DMS53 treated with DMSO at 0.1 percent for 48 hours (cell line): ENCODE measurements around the gene VPS45.
"Not testable (repeated sequence)": the region's sequence is repeated elsewhere in the genome, so short reads cannot be mapped to it uniquely, and the experiment has no call there.

Source experiments
- DNase-seq: peaks from one replicate; lab custom pipeline; 2025; ENCODE audit not compliant: unreplicated experiment; lab: John Stamatoyannopoulos, UW

The VPS45 gene, protein sequence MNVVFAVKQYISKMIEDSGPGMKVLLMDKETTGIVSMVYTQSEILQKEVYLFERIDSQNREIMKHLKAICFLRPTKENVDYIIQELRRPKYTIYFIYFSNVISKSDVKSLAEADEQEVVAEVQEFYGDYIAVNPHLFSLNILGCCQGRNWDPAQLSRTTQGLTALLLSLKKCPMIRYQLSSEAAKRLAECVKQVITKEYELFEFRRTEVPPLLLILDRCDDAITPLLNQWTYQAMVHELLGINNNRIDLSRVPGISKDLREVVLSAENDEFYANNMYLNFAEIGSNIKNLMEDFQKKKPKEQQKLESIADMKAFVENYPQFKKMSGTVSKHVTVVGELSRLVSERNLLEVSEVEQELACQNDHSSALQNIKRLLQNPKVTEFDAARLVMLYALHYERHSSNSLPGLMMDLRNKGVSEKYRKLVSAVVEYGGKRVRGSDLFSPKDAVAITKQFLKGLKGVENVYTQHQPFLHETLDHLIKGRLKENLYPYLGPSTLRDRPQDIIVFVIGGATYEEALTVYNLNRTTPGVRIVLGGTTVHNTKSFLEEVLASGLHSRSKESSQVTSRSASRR

GRCh38 chr1:150067184-150068108, at the start of gene VPS45:
TSS of gene VPS45 (plus strand) at chr1:150067776. CDS start at chr1:150067858, 82 bp downstream.
- peak; percentile 83 for DNase-seq

- no peak for DNase-seq
Measured at GRCh38 chr1:150018165-150018564, 49.4 kb upstream of the VPS45 start.

- no peak for DNase-seq
Measured at GRCh38 chr1:150020711-150021110, 46.9 kb upstream of the VPS45 start.

- peak; percentile 38 for DNase-seq
Measured at GRCh38 chr1:150021191-150021694, 46.3 kb upstream of the VPS45 start.

GRCh38 chr1:150022357-150022756, 45.2 kb upstream of the VPS45 start:
- no peak for DNase-seq

- no peak for DNase-seq
Measured at GRCh38 chr1:150024156-150024555, 43.4 kb upstream of the VPS45 start.

- DNase-seq = no peak
Measured at GRCh38 chr1:150028322-150028721, 39.3 kb upstream of the VPS45 start.

GRCh38 chr1:150034336-150034735, 33.2 kb upstream of the VPS45 start:
- no peak for DNase-seq

DNA sequence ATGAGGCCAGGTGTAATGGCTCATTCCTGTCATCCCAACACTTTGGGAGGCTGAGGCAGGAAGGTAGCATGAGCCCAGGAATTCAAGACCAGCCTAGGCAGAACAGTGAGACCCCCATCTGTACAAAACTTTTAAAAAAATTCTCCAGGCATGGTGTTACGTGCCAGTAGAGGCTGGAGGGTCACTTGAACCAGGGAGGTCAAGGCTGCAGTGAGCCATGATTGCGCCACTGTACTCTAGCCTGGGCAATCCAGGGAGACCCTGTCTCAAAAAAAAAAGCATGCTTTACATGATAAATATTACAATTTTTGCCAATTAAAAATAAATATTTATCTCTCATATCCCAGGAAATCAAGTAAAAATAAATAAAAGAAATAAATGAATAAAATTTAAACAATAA, 17.6 kb upstream of the VPS45 start:
- no peak for DNase-seq

- no peak for DNase-seq
Measured at GRCh38 chr1:150051089-150051373, 16.5 kb upstream of the VPS45 start.

- DNase-seq = not testable (repeated sequence)
Measured at GRCh38 chr1:150051905-150052412, 15.6 kb upstream of the VPS45 start.

- DNase-seq = no peak
Measured at GRCh38 chr1:150053926-150054325, 13.7 kb upstream of the VPS45 start.

DNA sequence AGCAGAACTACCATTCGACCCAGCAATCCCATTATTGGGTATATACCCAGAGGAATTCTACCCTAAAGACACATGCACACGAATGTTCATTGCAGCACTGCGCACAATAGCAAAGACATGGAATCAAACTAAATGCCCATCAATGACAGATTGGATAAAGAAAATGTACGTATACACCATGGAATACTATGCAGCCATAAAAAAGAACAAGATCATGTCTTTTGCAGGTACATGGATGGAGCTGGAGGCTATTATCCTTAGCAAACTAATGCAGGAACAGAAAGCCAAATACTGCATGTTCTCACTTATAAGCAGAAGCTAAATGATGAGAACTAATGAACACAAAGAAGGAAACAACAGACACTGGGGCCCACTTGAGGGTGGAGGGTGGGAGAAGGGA, 12.1 kb upstream of the VPS45 start:
- DNase-seq = not testable (repeated sequence)

- DNase-seq = no peak
Measured at GRCh38 chr1:150056407-150056806, 11.2 kb upstream of the VPS45 start.

DNA sequence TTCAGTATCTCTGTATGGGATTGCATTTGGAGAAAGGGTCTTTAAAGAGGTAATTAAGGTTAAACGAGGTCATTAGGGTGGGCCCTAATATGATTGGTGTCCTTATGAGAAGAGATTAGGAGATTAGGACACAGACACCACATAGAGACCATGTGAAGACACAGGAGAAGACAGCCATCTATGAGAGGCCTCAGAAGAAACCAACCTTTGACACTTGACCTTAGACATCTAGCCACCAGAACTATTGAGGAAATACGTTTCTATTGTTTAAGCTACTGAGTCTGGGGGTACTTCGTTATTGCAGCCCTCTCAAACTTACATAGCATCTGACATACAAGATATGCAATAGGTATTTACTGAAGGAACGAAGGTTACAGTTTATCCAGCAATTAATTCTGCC, 7.3 kb upstream of the VPS45 start:
- no peak for DNase-seq

GRCh38 chr1:150061632-150062101, 5.9 kb upstream of the VPS45 start:
- DNase-seq = no peak

DNA sequence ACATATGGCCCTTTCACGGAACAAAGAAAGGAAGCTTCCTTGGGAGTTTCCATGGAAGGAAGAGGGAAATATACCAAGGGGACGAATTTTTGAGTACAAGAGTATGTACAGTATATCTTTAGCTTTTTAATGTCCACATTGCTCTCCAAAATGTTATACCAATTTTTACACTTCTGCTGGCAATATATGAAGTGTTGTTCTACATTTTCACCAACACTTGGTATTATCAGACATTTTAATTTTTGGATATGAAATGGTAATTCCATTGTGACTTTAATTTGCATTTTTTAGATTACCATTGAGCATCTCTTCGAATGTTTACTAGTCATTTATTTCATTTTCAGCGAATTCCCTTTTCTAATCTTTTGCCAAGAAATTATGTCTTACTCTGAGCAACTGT, 5.5 kb upstream of the VPS45 start:
- no peak for DNase-seq

DNA sequence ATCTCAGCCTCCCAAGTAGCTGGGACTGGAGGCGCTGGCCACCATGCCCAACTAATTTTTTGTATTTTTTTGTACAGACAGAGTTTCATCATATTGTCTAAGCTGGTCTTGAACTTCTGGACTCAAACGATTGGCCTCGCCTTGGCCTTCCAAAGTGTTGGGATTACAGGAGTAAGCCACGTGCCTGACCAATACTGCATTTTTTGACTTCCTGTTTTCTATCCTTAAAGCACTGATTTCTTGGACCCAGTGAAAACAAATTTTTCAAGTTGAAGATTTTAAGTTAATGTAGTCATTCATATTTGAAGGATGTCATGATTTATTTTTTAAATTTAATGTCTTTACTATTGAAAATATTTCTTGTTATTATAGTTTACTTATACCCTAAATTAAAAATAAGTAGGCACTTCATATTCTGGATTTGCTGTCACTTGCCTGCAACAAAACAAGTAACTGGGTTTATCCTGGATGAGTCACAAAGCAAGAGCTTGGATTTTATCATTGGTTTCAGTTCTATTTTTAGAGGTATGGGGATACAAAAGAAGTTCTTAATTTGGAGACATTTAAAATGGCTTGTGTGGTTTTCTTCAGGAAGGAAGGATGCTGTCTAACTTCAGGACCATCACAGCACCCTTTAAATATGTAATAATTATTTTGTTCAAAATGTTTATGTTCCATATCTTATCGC, 2.2 kb upstream of the VPS45 start:
- DNase-seq = no peak

DNA sequence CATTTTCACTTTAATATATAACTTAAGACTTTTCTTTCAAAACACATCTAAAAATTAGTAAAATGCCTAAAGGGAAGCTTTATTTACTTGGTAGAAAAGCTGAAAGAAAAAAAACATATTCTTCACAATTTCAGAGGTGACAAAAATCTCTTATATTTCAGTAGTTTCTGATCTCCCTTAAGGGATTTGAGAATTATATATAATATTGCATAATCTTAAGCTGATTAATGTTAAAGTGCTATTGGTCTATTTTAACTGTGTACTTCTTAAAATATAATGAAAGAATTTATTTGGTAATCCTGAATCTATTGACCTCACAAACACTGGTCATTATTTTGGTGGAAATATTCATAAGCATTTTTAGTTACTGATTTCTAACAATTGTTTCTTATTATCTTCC, 1.2 kb upstream of the VPS45 start:
- no peak for DNase-seq

- DNase-seq = no peak
Measured at GRCh38 chr1:150066838-150067183, 765 bp upstream of the VPS45 start.

- DNase-seq = no peak
Measured at GRCh38 chr1:150068109-150068435, 496 bp downstream of the VPS45 start.
